ENCODE data around the gene JUND.
A peak's percentile ranks its signal among the peaks of the same experiment; 100 is the strongest.

GRCh38 chr19:18292462-18292809, 11.0 kb upstream of the JUND start:
- TF ChIP-seq CTCF (IDR thresholded peaks at IDR 0.05 in 8 of 11, conservative IDR thresholded peaks at IDR 0.05 in 3 of 11) = peak in 1 of 11 experiments; percentile 13
- TF ChIP-seq POLR2A (IDR thresholded peaks at IDR 0.05) = no peak
